HEK293 (cell line): ENCODE results near the gene TEX261.

Experiments used
- CTCF ChIA-PET: fragments of 350-600 bp; formaldehyde crosslinking; extraction: SDS; loops from one replicate; lab custom pipeline; 2021; ENCODE audit warnings: antibody characterized with exemption; lab: Yijun Ruan, JAX
- POLR2A ChIA-PET: fragments of 300-600 bp; formaldehyde crosslinking; extraction: SDS; loops from one replicate; lab custom pipeline; 2020; ENCODE audit warnings: antibody characterized with exemption, inconsistent platforms; lab: Yijun Ruan, JAX
- H3K27ac ChIP-seq: fragments of 200-500 bp; sonication (Bioruptor generic); 2 replicates; pipeline ENCODE4 v1.5.1; 2014; ENCODE audit warnings: low read depth, low read length, control low read depth, inconsistent platforms; ENCODE audit errors: extremely low read depth
- H3K36me3 ChIP-seq, 2 experiments: fragments of 200-500 bp in 1 of 2; sonication (Bioruptor generic) in 1 of 2; 1 replicate in 1 of 2; 2 replicates in 1 of 2; pipeline ENCODE4 v1.5.1; 2014 to 2017; ENCODE audit warnings: inconsistent platforms in 2 of 2, low read length in 2 of 2; ENCODE audit not compliant: control insufficient read depth in 2 of 2, insufficient read depth in 1 of 2
- H3K4me1 ChIP-seq: fragments of 200-500 bp; sonication (Bioruptor generic); 2 replicates; pipeline ENCODE4 v1.5.1; 2014; ENCODE audit warnings: mild to moderate bottlenecking, low read length, inconsistent platforms; ENCODE audit not compliant: control insufficient read depth, insufficient read depth
- H3K4me3 ChIP-seq: 2 replicates; pipeline ENCODE4 v1.5.1; 2011; ENCODE audit warnings: low read depth, mild to moderate bottlenecking, control low read depth, low read length, moderate library complexity
- H3K9me3 ChIP-seq: fragments of 200-500 bp; sonication (Bioruptor generic); 2 replicates; pipeline ENCODE4 v1.5.1; 2014; ENCODE audit warnings: low read depth, low read length, inconsistent platforms; ENCODE audit not compliant: control insufficient read depth, insufficient read depth
- GLI2 ChIP-seq: fragments of 450-650 bp; formaldehyde crosslinking; IDR thresholded peaks from 2 replicates; pipeline ENCODE4; 2017; ENCODE audit warnings: missing biosample characterization, missing genetic modification characterization, low read depth, borderline replicate concordance
- IKZF3 ChIP-seq: fragments of 450-650 bp; IDR thresholded peaks from 2 replicates; pipeline ENCODE4 v1.5.0; 2018; ENCODE audit warnings: missing biosample characterization, mild to moderate bottlenecking, missing genetic modification characterization, moderate library complexity
- KLF7 ChIP-seq: fragments of 450-650 bp; formaldehyde crosslinking; IDR thresholded peaks from 2 replicates; pipeline ENCODE4 v1.5.1; 2016; ENCODE audit warnings: missing biosample characterization, missing genetic modification characterization, borderline replicate concordance
- KLF9 ChIP-seq: fragments of 450-650 bp; formaldehyde crosslinking; IDR thresholded peaks from 2 replicates; pipeline ENCODE4 v1.5.1; 2016; ENCODE audit warnings: missing biosample characterization, missing genetic modification characterization, low read depth
- PRDM1 ChIP-seq: fragments of 450-650 bp; formaldehyde crosslinking; IDR thresholded peaks from 2 replicates; pipeline ENCODE4; 2016; ENCODE audit warnings: missing biosample characterization, missing genetic modification characterization
- PRDM6 ChIP-seq: fragments of 450-650 bp; formaldehyde crosslinking; IDR thresholded peaks from 2 replicates; pipeline ENCODE4 v1.5.1; 2017; ENCODE audit warnings: missing biosample characterization, missing genetic modification characterization
- WT1 ChIP-seq: fragments of 450-650 bp; formaldehyde crosslinking; IDR thresholded peaks from 2 replicates; pipeline ENCODE4 v1.5.1; 2016; ENCODE audit warnings: missing biosample characterization, missing genetic modification characterization
- ZBTB8A ChIP-seq: fragments of 450-650 bp; formaldehyde crosslinking; IDR thresholded peaks from 2 replicates; pipeline ENCODE4 v1.5.1; 2016; ENCODE audit warnings: missing biosample characterization, missing genetic modification characterization
- ZNF112 ChIP-seq: fragments of 450-650 bp; formaldehyde crosslinking; IDR thresholded peaks from 2 replicates; pipeline ENCODE4 v1.5.0; 2017; ENCODE audit warnings: missing biosample characterization, missing genetic modification characterization
- ZNF138 ChIP-seq: fragments of 450-650 bp; formaldehyde crosslinking; IDR thresholded peaks from 2 replicates; pipeline ENCODE4 v1.5.1; 2016; ENCODE audit warnings: missing biosample characterization, missing genetic modification characterization, borderline replicate concordance
- ZNF16 ChIP-seq: fragments of 450-650 bp; formaldehyde crosslinking; IDR thresholded peaks from 2 replicates; pipeline ENCODE4 v1.5.1; 2016; ENCODE audit warnings: low read depth, missing biosample characterization, missing genetic modification characterization
- ZNF169 ChIP-seq: fragments of 450-650 bp; formaldehyde crosslinking; IDR thresholded peaks from 2 replicates; pipeline ENCODE4 v1.5.1; 2016; ENCODE audit warnings: missing biosample characterization, missing genetic modification characterization
- ZNF184 ChIP-seq: fragments of 450-650 bp; IDR thresholded peaks from 2 replicates; pipeline ENCODE4 v1.5.1; 2018; ENCODE audit warnings: missing biosample characterization, mild to moderate bottlenecking, missing genetic modification characterization
- ZNF335 ChIP-seq: fragments of 450-650 bp; formaldehyde crosslinking; conservative IDR thresholded peaks from 2 replicates; pipeline ENCODE4 v1.5.1; 2016; ENCODE audit warnings: missing biosample characterization, missing genetic modification characterization
- ZNF366 ChIP-seq: fragments of 450-650 bp; formaldehyde crosslinking; conservative IDR thresholded peaks from 2 replicates; pipeline ENCODE4 v1.5.1; 2016; ENCODE audit warnings: missing biosample characterization, missing genetic modification characterization
- ZNF404 ChIP-seq: fragments of 450-650 bp; formaldehyde crosslinking; IDR thresholded peaks from 2 replicates; pipeline ENCODE4 v1.5.1; 2017; ENCODE audit warnings: missing biosample characterization, missing genetic modification characterization
- ZNF501 ChIP-seq: fragments of 450-650 bp; formaldehyde crosslinking; IDR thresholded peaks from 2 replicates; pipeline ENCODE4 v1.5.1; 2016; ENCODE audit warnings: missing biosample characterization, missing genetic modification characterization
- ZNF510 ChIP-seq: fragments of 450-650 bp; formaldehyde crosslinking; IDR thresholded peaks from 2 replicates; pipeline ENCODE4 v1.5.1; 2018; ENCODE audit warnings: mild to moderate bottlenecking, missing genetic modification characterization, missing biosample characterization; ENCODE audit not compliant: insufficient replicate concordance
- ZNF558 ChIP-seq: fragments of 450-650 bp; formaldehyde crosslinking; IDR thresholded peaks from 2 replicates; pipeline ENCODE4 v1.5.1; 2016; ENCODE audit warnings: missing biosample characterization, missing genetic modification characterization
- ZNF621 ChIP-seq: fragments of 450-650 bp; formaldehyde crosslinking; IDR thresholded peaks from 2 replicates; pipeline ENCODE4 v1.5.1; 2017; ENCODE audit warnings: missing biosample characterization, missing genetic modification characterization
- ZNF629 ChIP-seq: fragments of 450-650 bp; formaldehyde crosslinking; IDR thresholded peaks from 2 replicates; pipeline ENCODE4 v1.5.1; 2017; ENCODE audit warnings: missing biosample characterization, missing genetic modification characterization
- ZNF791 ChIP-seq: fragments of 450-650 bp; formaldehyde crosslinking; IDR thresholded peaks from 2 replicates; pipeline ENCODE4 v1.5.1; 2016; ENCODE audit warnings: missing biosample characterization, missing genetic modification characterization
- ZNF792 ChIP-seq: fragments of 450-650 bp; formaldehyde crosslinking; IDR thresholded peaks from 2 replicates; pipeline ENCODE4 v1.5.1; 2016; ENCODE audit warnings: missing biosample characterization, missing genetic modification characterization
- ZNF830 ChIP-seq: fragments of 450-650 bp; IDR thresholded peaks from 2 replicates; pipeline ENCODE4 v1.5.0; 2018; ENCODE audit warnings: missing biosample characterization, missing genetic modification characterization, low read depth, mild to moderate bottlenecking, moderate library complexity
- ZNF837 ChIP-seq: fragments of 450-650 bp; formaldehyde crosslinking; IDR thresholded peaks from 2 replicates; pipeline ENCODE4 v1.5.1; 2016; ENCODE audit warnings: missing biosample characterization, missing genetic modification characterization
- ZSCAN23 ChIP-seq: fragments of 450-650 bp; formaldehyde crosslinking; IDR thresholded peaks from 2 replicates; pipeline ENCODE4 v1.5.1; 2016; ENCODE audit warnings: missing biosample characterization, missing genetic modification characterization

TEX261 gene

GRCh38 chr2:70964596-70965386, 29.9 kb downstream of the TEX261 start:
- ChIA-PET CTCF (interaction anchor here (1.1 to 2.3 kb wide), 3 partner anchors 15 to 94 kb away, joined by 5 to 17 read pairs (median 11); no protein-coding TSS in a partner anchor), POLR2A (no interaction called here)
- TF ChIP-seq ZSCAN23 (tag by site-specific recombination) (no peak), ZNF791 (tag by site-specific recombination) (no peak), ZNF184 (tag by site-specific recombination) (no peak), GLI2 (tag by site-specific recombination) (no peak), ZNF629 (tag by site-specific recombination) (no peak), ZNF112 (tag by site-specific recombination) (no peak), KLF9 (no peak), ZNF621 (tag by site-specific recombination) (no peak), IKZF3 (tag by site-specific recombination) (no peak)
- Histone ChIP-seq H3K4me1 (no peaks in the 10 kb centered on the region), H3K4me3 (no peak overlapping the region), H3K36me3 (peaks cover 0 to 13% of the 10 kb centered on the region in 2 experiments; a peak in 1 of 3 replicates), H3K9me3 (no peaks in the 10 kb centered on the region), H3K27ac (no peak overlapping the region)

GRCh38 chr2:70964133-70964532, 30.5 kb downstream of the TEX261 start:
- POLR2A ChIA-PET = no interaction called here
- peaks cover 0 to 13% of the 10 kb centered on the region in 2 experiments; a peak in 1 of 3 replicates for H3K36me3 ChIP-seq
- H3K4me1 ChIP-seq = no peaks in the 10 kb centered on the region
- H3K9me3 ChIP-seq = no peaks in the 10 kb centered on the region
- no peak overlapping the region for H3K27ac ChIP-seq
- CTCF ChIA-PET = interaction anchor here (0.9 to 1.4 kb wide), 2 partner anchors 9 to 16 kb away, joined by 3 to 4 read pairs; no protein-coding TSS in a partner anchor
- TF ChIP-seq ZNF335 (tag by site-specific recombination) (no peak), ZNF558 (tag by site-specific recombination) (no peak), KLF7 (tag by site-specific recombination) (no peak), PRDM6 (tag by site-specific recombination) (no peak), ZNF404 (tag by site-specific recombination) (no peak), ZNF16 (no peak), ZNF830 (tag by site-specific recombination) (no peak), ZNF366 (tag by site-specific recombination) (no peak), ZNF837 (no peak), ZNF629 (tag by site-specific recombination) (no peak), ZNF138 (tag by site-specific recombination) (no peak), WT1 (tag by site-specific recombination) (no peak), ZNF792 (tag by site-specific recombination) (no peak), ZBTB8A (tag by site-specific recombination) (no peak), ZNF169 (tag by site-specific recombination) (no peak), ZNF501 (tag by site-specific recombination) (no peak), PRDM1 (tag by site-specific recombination) (no peak), ZNF510 (tag by site-specific recombination) (no peak)
- H3K4me3 ChIP-seq = no peak overlapping the region
